Ovary (tissue), 3 donors: ENCODE results near the gene SPI1.

Experiments
- CTCF ChIP-seq, 3 donors: fragments of 450-650 bp in 2 of 3; fragments of 200-600 bp in 1 of 3; IDR thresholded peaks; one replicate each; pipeline versions ENCODE4 v1.5.1 to v1.8.0; 2016 to 2022; ENCODE audit warnings: antibody characterized with exemption in 3 of 3, mild to moderate bottlenecking in 1 of 3
- EP300 ChIP-seq: sonication (generic); formaldehyde crosslinking; IDR thresholded peaks from one replicate; pipeline ENCODE4 v1.6.1; 2017; ENCODE audit warnings: antibody characterized with exemption
- donor health status: DM: no; HTN: no; CAD: no.

- TF ChIP-seq EP300: no peak
- no peak for TF ChIP-seq CTCF (IDR thresholded peaks at IDR 0.05)
Measured at GRCh38 chr11:47340010-47340409, 38.3 kb downstream of the SPI1 start.
